Stomach (tissue), 9 donors: ENCODE measurements around the gene KRT86. TPM values are rescaled to one million over a fixed set of nuclear protein-coding genes. Genes with fewer than 3 reads are reported as not detected.

Experiments used
- DNase-seq, 2 donors: peaks; one replicate each; pipeline versions ENCODE4 v3.0.0 to v3.0.0-alpha.2; 2013 to 2019
- H3K27ac ChIP-seq, 5 donors: fragments of 200-600 bp in 4 of 5; sonication (generic) in 4 of 5; one replicate each; pipeline ENCODE4 v1.5.1; 2013 to 2019; ENCODE audit warnings: mild to moderate bottlenecking in 1 of 5, moderate library complexity in 1 of 5
- H3K27me3 ChIP-seq, 3 donors: fragments of 200-600 bp; sonication (generic); one replicate each; pipeline ENCODE4 v1.5.1; 2017 to 2019; ENCODE audit warnings: mixed run types in 1 of 3
- H3K36me3 ChIP-seq, 4 donors: fragments of 200-600 bp; sonication (generic); 1 replicate in 3 of 4; 2 replicates in 1 of 4; pipeline ENCODE4 v1.5.1; 2016 to 2019
- H3K4me1 ChIP-seq, 4 donors: fragments of 200-600 bp; sonication (generic); one replicate each; pipeline ENCODE4 v1.5.1; 2016 to 2019
- H3K4me3 ChIP-seq, 4 donors: fragments of 200-600 bp; sonication (generic) in 3 of 4; one replicate each; pipeline ENCODE4 v1.5.1; 2016 to 2019; ENCODE audit warnings: mild to moderate bottlenecking in 1 of 4
- H3K9me3 ChIP-seq, 4 donors: fragments of 200-600 bp; sonication (generic); one replicate each; pipeline ENCODE4 v1.5.1; 2016 to 2019
- CTCF ChIP-seq, 7 experiments: fragments of 450-650 bp in 4 of 7; fragments of 200-600 bp in 3 of 7; sonication (generic) in 3 of 7; IDR thresholded peaks; one replicate each; pipeline ENCODE4 v1.5.1; 2016 to 2019; ENCODE audit warnings: antibody characterized with exemption in 7 of 7, control low read depth in 2 of 7, mild to moderate bottlenecking in 1 of 7
- EP300 ChIP-seq: sonication (generic); formaldehyde crosslinking; IDR thresholded peaks from one replicate; pipeline ENCODE4 v1.6.1; 2017; ENCODE audit warnings: antibody characterized with exemption
- POLR2A ChIP-seq, 4 donors: fragments of 450-650 bp; IDR thresholded peaks; one replicate each; pipeline ENCODE4 v1.6.1; 2016; ENCODE audit warnings: antibody characterized with exemption in 4 of 4, control low read depth in 2 of 4, mild to moderate bottlenecking in 1 of 4, moderate library complexity in 1 of 4
- POLR2AphosphoS5 ChIP-seq, 3 donors: sonication (generic); formaldehyde crosslinking; IDR thresholded peaks; one replicate each; pipeline ENCODE4 v1.6.1; 2016; ENCODE audit warnings: antibody characterized with exemption in 3 of 3
- whole genome bisulfite sequencing, 5 donors: extraction: QIAGEN DNeasy Blood & Tissue Kit in 3 of 5; methylation state at CpG; one replicate each; pipeline versions ENCODE4 v1.1.5 to v1.1.7; 2013 to 2018; 5-methylcytosine and 5-hydroxymethylcytosine counted together
- intact Hi-C: fragments of 100-400 bp; cut with DNase I; formaldehyde crosslinking; loops from one replicate; pipeline ENCODE4 v1.15.1; 2023; ENCODE audit warnings: low total_unique reads
- polyA plus RNA-seq, 3 donors: library from polyadenylated mRNA; stranded (reverse); fragments of 200-250 nt; gene quantifications; one replicate each; pipeline ENCODE4 v1.2.3, GENCODE V29; 2013
- total RNA-seq, 5 donors: library from RNA; depleted of rRNA; stranded (reverse); fragments of >200 nt; gene quantifications; one replicate each; pipeline versions ENCODE4 v1.1.0 to v1.2.3, GENCODE V29; 2014 to 2016
- donor health status: healthy with polysubstance abuse.
- donor health status: Bipolar disorder and iron deficiency.
- donor health status: healthy.

Gene KRT86
- total and polyA plus RNA-seq, 8 donors = not detected

GRCh38 chr12:52260361-52261207 lies 13.9 kb upstream of the KRT86 start:
- no peak for DNase-seq
- no peak for TF ChIP-seq CTCF (IDR thresholded peaks at IDR 0.05)
- no peak for TF ChIP-seq EP300
- TF ChIP-seq POLR2A (IDR thresholded peaks at IDR 0.05) = no peak
- TF ChIP-seq POLR2AphosphoS5 (IDR thresholded peaks at IDR 0.05) = no peak
- H3K4me3 ChIP-seq = no peak overlapping the region
- peaks cover 0 to 71% (median 31%) of the 10 kb centered on the region in 3 donors for H3K27me3 ChIP-seq
- H3K27ac ChIP-seq = no peak overlapping the region
- intact Hi-C loops = no loop called here
- peaks cover 7 to 12% (median 10%) of the 10 kb centered on the region in 4 donors for H3K4me1 ChIP-seq
- H3K9me3 ChIP-seq = no peaks in the 10 kb centered on the region
- H3K36me3 ChIP-seq = no peaks in the 10 kb centered on the region
- 64 to 83% (median 73%) methylated on average over 9 of the region's 9 CpGs for WGBS, 5 donors

- no peaks in the 10 kb centered on the region for H3K9me3 ChIP-seq
- H3K4me1 ChIP-seq = peaks cover 7 to 12% (median 10%) of the 10 kb centered on the region in 4 donors
- H3K4me3 ChIP-seq = no peak overlapping the region
- WGBS, 5 donors = 68 to 89% (median 74%) methylated on average over 1 of the region's 1 CpG
- H3K27ac ChIP-seq = no peak overlapping the region
- TF ChIP-seq EP300 (no peak), CTCF (IDR thresholded peaks at IDR 0.05) (no peak), POLR2AphosphoS5 (IDR thresholded peaks at IDR 0.05) (no peak), POLR2A (IDR thresholded peaks at IDR 0.05) (no peak)
- intact Hi-C loops = no loop called here
- no peak for DNase-seq
- H3K27me3 ChIP-seq = peaks cover 0 to 65% (median 31%) of the 10 kb centered on the region in 3 donors
- H3K36me3 ChIP-seq = no peaks in the 10 kb centered on the region
Observed at GRCh38 chr12:52261208-52261484, 13.3 kb upstream of the KRT86 start.

GRCh38 chr12:52262286-52262685 lies 12.2 kb upstream of the KRT86 start:
- peaks cover 7 to 12% (median 10%) of the 10 kb centered on the region in 4 donors for H3K4me1 ChIP-seq
- WGBS, 5 donors = 87 to 94% (median 92%) methylated on average over 2 to 3 of the region's 3 CpGs
- H3K36me3 ChIP-seq = no peaks in the 10 kb centered on the region
- H3K4me3 ChIP-seq = no peak overlapping the region
- intact Hi-C loops = no loop called here
- DNase-seq = no peak
- no peak for TF ChIP-seq POLR2AphosphoS5 (IDR thresholded peaks at IDR 0.05)
- H3K27ac ChIP-seq = no peak overlapping the region
- no peaks in the 10 kb centered on the region for H3K9me3 ChIP-seq
- peaks cover 0 to 54% (median 20%) of the 10 kb centered on the region in 3 donors for H3K27me3 ChIP-seq

GRCh38 chr12:52263761-52264434 lies 10.5 kb upstream of the KRT86 start:
- no peak overlapping the region for H3K27ac ChIP-seq
- intact Hi-C loops = no loop called here
- H3K9me3 ChIP-seq = no peaks in the 10 kb centered on the region
- H3K4me3 ChIP-seq = no peak overlapping the region
- DNase-seq = no peak
- H3K4me1 ChIP-seq = peaks cover 0 to 2% (median under 1%) of the 10 kb centered on the region in 4 donors
- WGBS, 5 donors = 83 to 94% (median 92%) methylated on average over 6 to 7 of the region's 7 CpGs
- peaks cover 0 to 37% (median 5%) of the 10 kb centered on the region in 3 donors for H3K27me3 ChIP-seq
- TF ChIP-seq EP300 (no peak), POLR2AphosphoS5 (IDR thresholded peaks at IDR 0.05) (no peak), CTCF (IDR thresholded peaks at IDR 0.05) (no peak), POLR2A (IDR thresholded peaks at IDR 0.05) (no peak)
- H3K36me3 ChIP-seq = no peaks in the 10 kb centered on the region
